A549 treated with Mapracorat at 1 μM for 4 hours (cell line): Measurements from ENCODE around the gene GALNT10. TPM values are rescaled to one million over a fixed set of nuclear protein-coding genes. Genes with fewer than 3 reads are reported as not detected.

Experiments used
- total RNA-seq: library from RNA; stranded (reverse); fragments of 200-300 nt; extraction: Qiagen RNA extraction; gene quantifications from 5 replicates; pipeline ENCODE4 v1.2.3, GENCODE V29; 2022

GALNT10 gene
- 67.2 to 93.9 TPM (median 84.6 TPM) in 5 replicates for total RNA-seq

GRCh38 chr5:154190595-154191304 lies at the start of gene GALNT10:
Gene GALNT10 (plus strand): TSS chr5:154190733. CDS start chr5:154190867, 134 bp downstream.

GRCh38 chr5:154445422-154446194 lies 255.1 kb downstream of the GALNT10 start, which contains the start of gene SAP30L:
Gene SAP30L (plus strand): TSS chr5:154445997. CDS start chr5:154446605, 608 bp downstream.

Other genes starting within 250 kb of the GALNT10 start
- gene FAM114A2, start 151.8 kb upstream of the GALNT10 start, total RNA-seq: 8.8 to 13.9 TPM (median 10.4 TPM) in 5 replicates
- 17.5 to 26.2 TPM (median 25.6 TPM) in 5 replicates for gene MFAP3, start 151.8 kb upstream of the GALNT10 start, total RNA-seq